Stimulated activated CD4-positive, alpha-beta T cell treated with anti-CD3 and anti-CD28 coated beads, Interleukin-2, amount 100 ng/mL, for 48 hours (primary cell): ENCODE data around the gene KIRREL1.
A peak's percentile ranks its signal among the peaks of the same experiment; 100 is the strongest.

ENCODE experiments used
- DNase-seq, 2 donors: peaks; one replicate each; pipeline ENCODE4 v3.0.0-alpha.2; 2020

Gene KIRREL1

DNA sequence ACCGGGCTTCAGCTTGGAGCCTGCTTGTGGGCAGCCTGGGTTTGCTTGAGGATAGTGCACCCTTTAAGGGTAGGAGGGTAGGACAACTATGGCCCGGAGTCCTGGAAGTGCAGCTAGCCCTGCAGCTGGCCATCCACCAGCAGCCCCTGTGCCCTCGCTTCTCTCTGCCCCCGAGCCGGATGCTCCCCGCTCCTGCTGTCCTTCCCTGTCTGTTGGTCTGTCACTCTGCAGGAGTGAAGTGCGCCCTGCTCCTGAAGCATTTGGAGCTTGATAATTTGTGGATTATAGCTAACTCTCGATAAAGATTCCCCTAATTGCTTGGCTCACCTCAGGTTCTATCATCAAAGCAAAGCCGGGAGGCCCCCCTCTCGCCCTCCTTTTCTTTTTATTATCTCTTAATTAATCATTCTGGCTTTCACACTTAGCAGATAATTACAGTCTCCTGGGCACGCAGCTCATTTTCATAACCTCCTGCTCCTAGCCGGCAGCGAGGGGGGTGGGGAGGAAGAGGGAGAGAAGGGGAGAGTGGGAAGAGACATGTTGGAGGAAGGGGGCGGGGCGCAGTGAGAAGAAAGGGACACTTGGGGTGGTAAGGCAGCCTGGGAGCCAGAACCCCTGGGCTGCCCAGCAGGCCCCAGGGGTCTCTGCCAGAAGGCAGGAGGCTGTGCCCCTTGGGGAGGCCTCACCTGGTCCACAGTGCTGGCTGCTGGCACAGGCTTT, 14.4 kb downstream of the KIRREL1 start:
- no peak for DNase-seq

DNA sequence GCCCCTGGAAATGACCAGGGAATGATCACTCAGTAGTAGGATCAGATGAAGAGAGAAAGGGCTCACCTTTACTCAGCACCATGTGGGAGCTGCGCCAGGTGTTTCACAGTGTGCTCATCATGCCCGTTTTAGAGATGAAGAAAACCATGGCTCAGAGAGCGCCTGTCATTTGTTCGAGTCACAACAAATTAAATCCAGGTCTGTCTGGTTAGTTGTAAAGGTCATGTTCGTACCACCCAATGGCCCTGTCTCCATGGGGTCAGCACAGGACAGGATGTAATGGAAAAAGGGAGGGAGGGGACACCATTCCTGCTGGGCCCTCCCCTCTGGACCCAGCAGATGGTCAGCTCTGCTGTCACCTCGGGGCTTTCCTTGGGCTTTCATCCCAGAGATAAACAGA, 15.2 kb downstream of the KIRREL1 start:
- no peak for DNase-seq

GRCh38 chr1:158011714-158012113, 18.3 kb downstream of the KIRREL1 start:
- no peak for DNase-seq

- DNase-seq = no peak
Measured at GRCh38 chr1:158013840-158014730, 20.6 kb downstream of the KIRREL1 start.

DNA sequence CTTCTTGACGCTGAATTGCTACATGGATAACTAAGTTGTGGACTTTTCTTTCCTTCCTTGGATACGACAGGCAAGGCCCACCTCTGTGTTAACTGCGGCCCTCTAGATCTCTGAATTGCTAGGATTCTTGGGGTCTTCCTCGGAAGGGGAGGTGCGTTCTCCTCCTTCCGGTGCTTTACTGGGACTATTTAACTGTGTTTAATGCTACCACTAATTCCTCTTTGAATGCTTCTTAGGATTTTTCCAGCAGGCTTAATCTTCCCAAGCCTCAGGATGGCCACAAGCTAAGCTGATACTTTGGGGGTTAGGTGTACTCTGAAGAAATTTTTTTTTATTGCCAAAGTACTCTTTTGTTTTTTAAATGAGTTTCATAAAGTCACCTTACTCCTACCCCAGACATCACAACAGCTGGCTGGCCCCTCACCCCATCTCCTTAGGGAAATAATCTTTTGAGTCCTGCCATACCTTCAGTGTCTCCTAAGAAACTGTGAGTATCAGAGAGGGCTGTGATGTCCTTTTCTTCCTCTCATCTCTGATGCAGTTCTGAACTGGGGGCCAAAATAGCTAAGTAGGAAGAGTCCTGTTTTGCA, 21.4 kb downstream of the KIRREL1 start:
- no peak for DNase-seq

GRCh38 chr1:158016651-158017335, 23.3 kb downstream of the KIRREL1 start:
- DNase-seq = no peak

- DNase-seq = no peak
Measured at GRCh38 chr1:158017800-158018595, 24.6 kb downstream of the KIRREL1 start.

DNA sequence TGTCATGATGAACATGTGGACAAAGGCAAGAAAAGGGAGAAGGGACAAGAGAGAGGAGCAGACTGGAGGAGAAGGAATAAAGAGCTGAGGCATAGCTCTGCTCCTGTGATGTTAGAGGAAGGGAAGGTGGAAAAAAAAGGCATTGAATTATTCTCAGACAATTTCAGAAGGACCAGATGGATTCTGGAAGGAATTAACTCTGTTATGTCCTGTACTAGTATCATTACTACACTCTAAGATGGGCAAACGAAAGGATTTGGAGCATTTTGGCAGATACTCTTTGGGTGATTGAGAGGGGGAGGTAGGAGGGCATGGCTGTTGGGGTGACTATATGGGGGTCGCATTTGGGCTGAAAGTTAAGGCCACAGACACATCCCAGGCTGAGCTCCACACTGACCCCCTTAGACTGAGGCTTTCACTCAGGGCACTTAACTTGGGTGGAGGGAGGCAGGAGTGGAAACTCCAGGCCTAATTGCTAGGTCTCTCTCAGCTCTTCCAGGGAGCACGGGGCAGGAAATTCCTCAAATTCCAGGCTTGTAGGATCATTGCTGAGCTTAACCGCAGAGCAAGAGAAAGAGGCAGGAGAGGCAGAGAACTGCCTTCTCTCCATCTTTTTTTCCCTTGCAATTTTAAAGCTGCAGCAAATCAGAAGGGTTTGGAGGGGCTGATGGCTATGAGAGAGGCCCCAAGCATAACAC, 25.9 kb downstream of the KIRREL1 start:
- DNase-seq = no peak

- DNase-seq = no peak
Measured at GRCh38 chr1:158020259-158020885, 26.9 kb downstream of the KIRREL1 start.

- DNase-seq = no peak
Measured at GRCh38 chr1:158020886-158021620, 27.6 kb downstream of the KIRREL1 start.

- no peak for DNase-seq
Measured at GRCh38 chr1:158021721-158022120, 28.3 kb downstream of the KIRREL1 start.

- DNase-seq = no peak
Measured at GRCh38 chr1:158022554-158023312, 29.3 kb downstream of the KIRREL1 start.

- no peak for DNase-seq
Measured at GRCh38 chr1:158024737-158025136, 31.3 kb downstream of the KIRREL1 start.

- DNase-seq = no peak
Measured at GRCh38 chr1:158025576-158026230, 32.3 kb downstream of the KIRREL1 start.

- no peak for DNase-seq
Measured at GRCh38 chr1:158026651-158027050, 33.2 kb downstream of the KIRREL1 start.

DNA sequence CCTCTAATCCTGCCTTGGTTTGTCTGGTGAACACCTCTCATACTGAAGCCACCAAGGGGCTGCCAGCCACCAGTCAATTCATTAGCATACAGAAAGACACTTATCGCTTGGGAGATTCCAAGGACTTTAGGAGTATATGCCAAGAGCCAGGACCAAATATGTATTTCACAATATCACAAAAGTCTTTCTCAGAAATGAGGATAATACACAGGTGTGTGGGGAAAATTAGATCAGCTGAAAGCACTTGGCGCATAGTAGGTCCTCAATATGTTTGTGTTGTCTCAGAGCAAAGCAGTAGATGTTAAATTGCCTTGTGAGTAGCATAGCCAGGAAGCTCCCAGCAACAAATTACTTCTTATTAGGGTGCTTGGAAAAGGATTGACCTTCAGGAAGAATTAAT, 34.1 kb downstream of the KIRREL1 start:
- no peak for DNase-seq

- DNase-seq = no peak
Measured at GRCh38 chr1:158028969-158029368, 35.5 kb downstream of the KIRREL1 start.

GRCh38 chr1:158035014-158035413, 41.6 kb downstream of the KIRREL1 start:
- DNase-seq = no peak

- DNase-seq = peak; percentile 2 to 9
Measured at GRCh38 chr1:158035976-158036583, 42.6 kb downstream of the KIRREL1 start.
